Mucosa of gallbladder (tissue), 1 donor: ENCODE data around the gene POLE. TPM values are rescaled to one million over a fixed set of nuclear protein-coding genes. Genes with fewer than 3 reads are reported as not detected.
A peak's percentile ranks its signal among the peaks of the same experiment; 100 is the strongest.
"Not testable (repeated sequence)": the region's sequence is repeated elsewhere in the genome, so short reads cannot be mapped to it uniquely, and the experiment has no call there.

Experiments used
- DNase-seq: peaks from one replicate; pipeline ENCODE4 v3.0.0-alpha.2; 2020; ENCODE audit warnings: low spot score
- total RNA-seq: library from RNA; stranded (reverse); gene quantifications from one replicate; pipeline ENCODE4 v1.2.1, GENCODE V29; 2021
- donor health status: DM: no; HTN: no; CAD: no.

POLE gene
- total RNA-seq, 1 donor from 2014 or later = 40.4 TPM

- no peak for DNase-seq
Measured at GRCh38 chr12:132615579-132616038, 71.5 kb downstream of the POLE start.

GRCh38 chr12:132614861-132615578 lies 72.1 kb downstream of the POLE start:
- DNase-seq = peak; percentile 84

GRCh38 chr12:132614029-132614428 lies 73.1 kb downstream of the POLE start:
- no peak for DNase-seq

- DNase-seq = no peak
Measured at GRCh38 chr12:132611620-132612019, 75.5 kb downstream of the POLE start.

- no peak for DNase-seq
Measured at GRCh38 chr12:132610866-132611602, 76.1 kb downstream of the POLE start.

GRCh38 chr12:132610051-132610759 lies 76.9 kb downstream of the POLE start, which contains the start of gene LRCOL1:
LRCOL1 (minus strand) TSS chr12:132610582; CDS start chr12:132606251, 4,331 bp downstream.
- peak; percentile 40 for DNase-seq

- no peak for DNase-seq
Measured at GRCh38 chr12:132608231-132609171, 78.6 kb downstream of the POLE start.

- DNase-seq = no peak
Measured at GRCh38 chr12:132606927-132607326, 80.2 kb downstream of the POLE start.

GRCh38 chr12:132606466-132606865 lies 80.7 kb downstream of the POLE start:
- no peak for DNase-seq

GRCh38 chr12:132605892-132606291 lies 81.2 kb downstream of the POLE start:
- DNase-seq = no peak

- DNase-seq = no peak
Measured at GRCh38 chr12:132604668-132605441, 82.3 kb downstream of the POLE start.

- no peak for DNase-seq
Measured at GRCh38 chr12:132604151-132604618, 83.0 kb downstream of the POLE start.

- no peak for DNase-seq
Measured at GRCh38 chr12:132603240-132604150, 83.6 kb downstream of the POLE start.

- no peak for DNase-seq
Measured at GRCh38 chr12:132602572-132603239, 84.4 kb downstream of the POLE start.

GRCh38 chr12:132601171-132601883 lies 85.8 kb downstream of the POLE start:
- DNase-seq = no peak

- DNase-seq = peak; percentile 58
Measured at GRCh38 chr12:132600048-132601032, 86.8 kb downstream of the POLE start.

- DNase-seq = not testable (repeated sequence)
Measured at GRCh38 chr12:132599502-132599901, 87.6 kb downstream of the POLE start.
